GM12878 (cell line): ENCODE results near the gene SLC28A1. TPM values are rescaled to one million over a fixed set of nuclear protein-coding genes. Genes with fewer than 3 reads are reported as not detected.
A peak's percentile ranks its signal among the peaks of the same experiment; 100 is the strongest.

Source experiments
- ATAC-seq: fragments of 200-7000 bp; cut with Tn5 transposase; 3 replicates; pipeline ENCODE4 v1.9.1; 2020; ENCODE audit warnings: mild to moderate bottlenecking, moderate library complexity
- BruUV-seq: library from RNA; stranded (reverse); fragments of 400-500 nt; replicated peaks from 2 replicates; lab custom pipeline; 2021; lab: Mats Ljungman, UMichigan
- CTCF ChIA-PET: fragments of 300-600 bp; sonication (Branson Sonifier 250); formaldehyde crosslinking; extraction: SDS; loops from one replicate; lab custom pipeline; 2021; ENCODE audit warnings: inconsistent platforms; lab: Yijun Ruan, JAX
- POLR2A ChIA-PET: fragments of 350-600 bp; formaldehyde crosslinking; extraction: SDS; loops from one replicate; lab custom pipeline; 2021; ENCODE audit warnings: inconsistent platforms; lab: Charles Lee
- RAD21 ChIA-PET: fragments of 300-600 bp; sonication (Branson Sonifier 250); formaldehyde crosslinking; loops from one replicate; lab custom pipeline; 2023; ENCODE audit warnings: antibody characterized with exemption; ENCODE audit not compliant: unreplicated experiment; lab: Charles Lee
- SMC1A ChIA-PET: fragments of 300-600 bp; sonication (Branson Sonifier 250); formaldehyde crosslinking; loops from one replicate; lab custom pipeline; 2023; ENCODE audit not compliant: unreplicated experiment, uncharacterized antibody; lab: Charles Lee
- DNase-seq: peaks from one replicate; pipeline ENCODE4 v3.0.0-alpha.2; 2011; ENCODE audit warnings: low read depth, low spot score
- FAIRE-seq: peaks from 3 replicates; lab custom pipeline; 2011; peaks lifted over from hg19 to GRCh38; lab: Jason Lieb, UNC
- H2AFZ ChIP-seq: 2 replicates; pipeline ENCODE4 v1.6.0; 2011; ENCODE audit warnings: low read depth, low read length, control low read depth; ENCODE audit not compliant: control insufficient read depth
- H3K27ac ChIP-seq: 2 replicates; pipeline ENCODE4 v1.5.1; 2011; ENCODE audit warnings: control low read depth; ENCODE audit not compliant: control insufficient read depth, insufficient read depth
- H3K27me3 ChIP-seq, 2 experiments: replicated peaks in 1 of 2; 2 replicates each; pipeline versions ENCODE4 v1.6.0 to v1.6.1; 2011; ENCODE audit warnings: low read length in 1 of 2; ENCODE audit not compliant: control insufficient read depth in 2 of 2, insufficient read depth in 2 of 2
- H3K36me3 ChIP-seq, 2 experiments: 2 replicates each; pipeline ENCODE4 v1.5.1; 2011; ENCODE audit warnings: low read length in 1 of 2; ENCODE audit not compliant: control insufficient read depth in 2 of 2, insufficient read depth in 2 of 2
- H3K4me1 ChIP-seq: 2 replicates; pipeline ENCODE4 v1.6.1; 2011; ENCODE audit warnings: mild to moderate bottlenecking, low read length, moderate library complexity, mixed read lengths; ENCODE audit not compliant: control insufficient read depth, insufficient read depth
- H3K4me2 ChIP-seq: 2 replicates; pipeline ENCODE4 v1.6.0; 2011; ENCODE audit warnings: control low read depth; ENCODE audit not compliant: control insufficient read depth, insufficient read depth
- H3K4me3 ChIP-seq: fragments of 200-600 bp; sonication (generic); 2 replicates; pipeline ENCODE4 v1.5.1; 2016
- H3K79me2 ChIP-seq: 2 replicates; pipeline ENCODE4 v1.6.0; 2011; ENCODE audit warnings: low read length; ENCODE audit not compliant: control insufficient read depth, insufficient read depth
- H3K9ac ChIP-seq: 2 replicates; pipeline ENCODE4 v1.8.0; 2011; ENCODE audit warnings: low read length, control low read depth, mixed read lengths; ENCODE audit not compliant: control insufficient read depth, insufficient read depth
- H3K9me3 ChIP-seq: replicated peaks from 3 replicates; pipeline ENCODE4 v1.5.1; 2011; ENCODE audit warnings: mild to moderate bottlenecking, low read length; ENCODE audit not compliant: control insufficient read depth, insufficient read depth
- H4K20me1 ChIP-seq: 2 replicates; pipeline ENCODE4 v1.6.0; 2011; ENCODE audit not compliant: control insufficient read depth, insufficient read depth
- E4F1 ChIP-seq: fragments of 450-650 bp; IDR thresholded peaks from 2 replicates; pipeline ENCODE4 v1.6.1; 2018; ENCODE audit warnings: borderline replicate concordance, mild to moderate bottlenecking; ENCODE audit not compliant: partially characterized antibody
- EZH2 ChIP-seq: IDR thresholded peaks from 2 replicates; pipeline ENCODE4 v1.6.1; 2012; ENCODE audit warnings: low read depth, mild to moderate bottlenecking, control low read depth, inconsistent platforms, low read length, borderline replicate concordance; ENCODE audit not compliant: control insufficient read depth
- IKZF2 ChIP-seq, 2 experiments: fragments of 450-650 bp; IDR thresholded peaks; 2 replicates each; pipeline ENCODE4 v1.6.1; 2017; ENCODE audit warnings: mild to moderate bottlenecking in 2 of 2, moderate library complexity in 2 of 2
- MTA3 ChIP-seq: IDR thresholded peaks from 2 replicates; pipeline ENCODE4 v1.6.1; 2012; ENCODE audit warnings: low read length, inconsistent platforms, borderline replicate concordance
- NR2C1 ChIP-seq: fragments of 450-650 bp; IDR thresholded peaks from 2 replicates; pipeline ENCODE4 v1.6.1; 2017; ENCODE audit warnings: antibody characterized with exemption, mild to moderate bottlenecking, moderate library complexity
- PKNOX1 ChIP-seq: fragments of 450-650 bp; IDR thresholded peaks from 2 replicates; pipeline ENCODE4 v1.6.1; 2016; ENCODE audit warnings: mild to moderate bottlenecking
- SPI1 ChIP-seq: IDR thresholded peaks from 2 replicates; pipeline ENCODE4 v1.6.1; 2011; ENCODE audit warnings: low read depth, mild to moderate bottlenecking, low read length, moderate library complexity, borderline replicate concordance; ENCODE audit not compliant: insufficient read depth
- SREBF1 ChIP-seq: IDR thresholded peaks from 2 replicates; pipeline ENCODE4 v1.6.1; 2012; ENCODE audit warnings: mild to moderate bottlenecking, low read length
- ZNF217 ChIP-seq: fragments of 450-650 bp; IDR thresholded peaks from 2 replicates; pipeline ENCODE4 v1.6.1; 2017; ENCODE audit warnings: antibody characterized with exemption, mild to moderate bottlenecking
- WGBS: methylation state at CpG from one replicate; pipeline ENCODE4 v1.1.6; 2016; ENCODE audit warnings: low lambda C conversion rate; ENCODE audit not compliant: insufficient replicate concordance, insufficient coverage; ENCODE audit errors: missing lambda C conversion rate; 5-methylcytosine and 5-hydroxymethylcytosine counted together
- in situ Hi-C: fragments of 300-500 bp; cut with MboI; formaldehyde crosslinking; loops from 9 replicates; pipeline ENCODE4 v1.14.3; 2018; ENCODE audit warnings: mixed read lengths
- intact Hi-C: fragments of 100-400 bp; cut with micrococcal nuclease; formaldehyde crosslinking; loops from one replicate; pipeline ENCODE4 v1.14.2; 2022; ENCODE audit not compliant: unreplicated experiment
- polyA plus RNA-seq, 11 experiments: library from polyadenylated mRNA; depleted of rRNA in 4 of 11; unstranded in 6 of 11; stranded (reverse) in 5 of 11; fragments of >200 nt; fragmentation: Nextera tagmentation in 4 of 11; fragmentation: Illumina TruSeq in 1 of 11; extraction: Ambion mirVana in 4 of 11; extraction: Trizol in 1 of 11; gene quantifications; 1 replicate in 1 of 11; 2 replicates in 10 of 11; pipeline versions ENCODE4 v1.2.1 to v1.2.3, GENCODE V29; 2011 to 2016; ENCODE audit warnings: inconsistent platforms in 2 of 11, missing spikeins in 2 of 11, low read depth in 1 of 11
- total RNA-seq, 4 experiments: library from RNA; depleted of rRNA in 3 of 4; stranded (reverse); fragments of >200 nt in 3 of 4; fragmentation: Illumina TruSeq in 1 of 4; extraction: Trizol in 1 of 4; gene quantifications; 2 replicates each; pipeline versions ENCODE4 v1.2.1 to v1.2.3, GENCODE V29; 2013 to 2021

Gene SLC28A1
- total and polyA plus RNA-seq, 10 of the 15 experiments (the other 5 are each of a cell fraction or from before 2014, with no cell fraction given) = not detected

- FAIRE-seq (no peak), ATAC-seq (peak; percentile 47; the same call in 2 of the 3 replicates), DNase-seq (no peak)
- ChIA-PET SMC1A (no interaction called here), CTCF (interaction anchor here (1.1 kb wide), 1 partner anchor 10 kb away, joined by 4 read pairs; no protein-coding TSS in a partner anchor), POLR2A (no interaction called here), RAD21 (no interaction called here)
- no peak overlapping the region for H3K9ac ChIP-seq
- in situ Hi-C loops = no loop called here
- no peak overlapping the region for H3K4me3 ChIP-seq
- H3K9me3 ChIP-seq = no peaks in the 10 kb centered on the region
- no peaks in the 10 kb centered on the region for H3K36me3 ChIP-seq
- intact Hi-C loops = no loop called here
- no peak overlapping the region for H3K27ac ChIP-seq
- peak overlapping the region; percentile 55; the same call in 1 of the 2 replicates for H2AFZ ChIP-seq
- no peak for TF ChIP-seq E4F1
- TF ChIP-seq SREBF1 = no peak
- no peak for TF ChIP-seq IKZF2 (IDR thresholded peaks at IDR 0.05)
- no peak for TF ChIP-seq PKNOX1
- no peak for TF ChIP-seq MTA3
- TF ChIP-seq EZH2 = no peak
- peak; percentile 66; the same call in 1 of the 2 replicates for TF ChIP-seq SPI1
- TF ChIP-seq ZNF217 = no peak
- no peak for TF ChIP-seq NR2C1
- no peak overlapping the region for H3K4me2 ChIP-seq
- H3K79me2 ChIP-seq = no peaks in the 10 kb centered on the region
- H3K4me1 ChIP-seq = peaks cover 3% of the 10 kb centered on the region; the same call in 1 of the 2 replicates
- no TSS peak for BruUV-seq
- no peaks in the 10 kb centered on the region for H3K27me3 ChIP-seq
- no peaks in the 10 kb centered on the region for H4K20me1 ChIP-seq
- WGBS = 4% methylated on average over 4 of the region's 4 CpGs
These were observed 3.5 kb downstream of the SLC28A1 start for GRCh38 chr15:84887938-84888337.
